HCT116 (cell line): ENCODE data around the gene SH3BP4. TPM values are rescaled to one million over a fixed set of nuclear protein-coding genes. Genes with fewer than 3 reads are reported as not detected.

Source experiments
- ATAC-seq: fragments of 200-7000 bp; cut with Tn5 transposase; 2 replicates; pipeline ENCODE4 v1.9.1; 2020; ENCODE audit warnings: mild to moderate bottlenecking, moderate library complexity
- BruUV-seq: library from RNA; stranded (reverse); fragments of 400-500 nt; replicated peaks from 2 replicates; lab custom pipeline; 2021; lab: Mats Ljungman, UMichigan
- CTCF ChIA-PET: fragments of 300-600 bp; sonication (Branson Sonifier 250); formaldehyde crosslinking; loops from one replicate; lab custom pipeline; 2021; ENCODE audit warnings: antibody characterized with exemption; lab: Charles Lee
- POLR2A ChIA-PET: fragments of 300-600, 350-600 bp; sonication (Branson Sonifier 250); formaldehyde crosslinking; loops from one replicate; lab custom pipeline; 2021; ENCODE audit warnings: antibody characterized with exemption; lab: Charles Lee
- RAD21 ChIA-PET, 2 experiments: fragments of 300-600 bp; sonication (Branson Sonifier 250); formaldehyde crosslinking; loops; one replicate each; lab custom pipeline; 2023; ENCODE audit warnings: low total read pairs in 2 of 2; ENCODE audit not compliant: uncharacterized antibody in 2 of 2, unreplicated experiment in 2 of 2, low non-redundant PET in 1 of 2; lab: Charles Lee
- DNase-seq: peaks from one replicate; pipeline ENCODE4 v3.0.0-alpha.2; 2010; ENCODE audit warnings: low read depth, low spot score
- H2AFZ ChIP-seq: fragments of 200-600 bp; shearing (Covaris generic), sonication (generic); 2 replicates; pipeline ENCODE4 v1.6.1; 2017; ENCODE audit warnings: low read depth, mixed run types, mixed read lengths, antibody characterized with exemption, low read length; ENCODE audit not compliant: poor library complexity, severe bottlenecking
- H3K27ac ChIP-seq: 2 replicates; pipeline ENCODE4 v1.5.1; 2012; ENCODE audit warnings: low read depth, low read length
- H3K27me3 ChIP-seq: fragments of 200-600 bp; sonication (generic); 2 replicates; pipeline ENCODE4 v1.6.1; 2016; ENCODE audit warnings: mixed run types, low read length, mixed read lengths; ENCODE audit not compliant: insufficient read depth
- H3K36me3 ChIP-seq, 2 experiments: fragments of 200-500 bp in 1 of 2; fragments of 200-600 bp in 1 of 2; sonication (Bioruptor generic) in 1 of 2; sonication (generic) in 1 of 2; 2 replicates each; pipeline versions ENCODE4 v1.5.1 to v1.6.1; 2014 to 2016; ENCODE audit warnings: low read length in 2 of 2, inconsistent platforms in 1 of 2, mixed read lengths in 1 of 2, mixed run types in 1 of 2; ENCODE audit not compliant: insufficient read depth in 2 of 2, control insufficient read depth in 1 of 2
- H3K4me1 ChIP-seq, 2 experiments: fragments of 200-600 bp in 1 of 2; sonication (generic) in 1 of 2; 2 replicates each; pipeline versions ENCODE4 v1.5.1 to v1.6.1; 2012 to 2017; ENCODE audit warnings: low read length in 2 of 2, inconsistent platforms in 1 of 2, mild to moderate bottlenecking in 1 of 2, mixed read lengths in 1 of 2, mixed run types in 1 of 2, moderate library complexity in 1 of 2; ENCODE audit not compliant: insufficient read depth in 2 of 2, control insufficient read depth in 1 of 2
- H3K4me2 ChIP-seq: fragments of 200-600 bp; sonication (generic); 2 replicates; pipeline ENCODE4 v1.6.1; 2017; ENCODE audit warnings: mixed run types, low read length, mixed read lengths
- H3K4me3 ChIP-seq, 2 experiments: fragments of 200-600 bp in 1 of 2; sonication (generic) in 1 of 2; replicated peaks in 1 of 2; 2 replicates each; pipeline ENCODE4 v1.5.1; 2011 to 2016; ENCODE audit warnings: low read length in 2 of 2, control low read depth in 1 of 2, low read depth in 1 of 2, mild to moderate bottlenecking in 1 of 2, mixed read lengths in 1 of 2, mixed run types in 1 of 2
- H3K79me2 ChIP-seq: fragments of 200-600 bp; sonication (generic); 2 replicates; pipeline ENCODE4 v1.6.1; 2017; ENCODE audit warnings: mild to moderate bottlenecking, mixed run types, low read length, moderate library complexity, mixed read lengths; ENCODE audit not compliant: insufficient read depth
- H3K9ac ChIP-seq: fragments of 200-600 bp; sonication (generic); 2 replicates; pipeline ENCODE4 v1.6.1; 2016; ENCODE audit warnings: low read length, mixed read lengths
- H3K9me2 ChIP-seq: fragments of 200-600 bp; sonication (generic), shearing (Covaris generic); 2 replicates; pipeline ENCODE4 v1.6.1; 2017; ENCODE audit warnings: mixed run types, mild to moderate bottlenecking, moderate library complexity; ENCODE audit not compliant: insufficient read depth
- H3K9me3 ChIP-seq, 2 experiments: fragments of 200-500 bp in 1 of 2; fragments of 200-600 bp in 1 of 2; sonication (Bioruptor generic) in 1 of 2; sonication (generic) in 1 of 2; 2 replicates each; pipeline ENCODE4 v1.6.1; 2014 to 2017; ENCODE audit warnings: low read length in 2 of 2, mixed read lengths in 2 of 2, inconsistent platforms in 1 of 2, low read depth in 1 of 2, mild to moderate bottlenecking in 1 of 2, mixed run types in 1 of 2, moderate library complexity in 1 of 2; ENCODE audit not compliant: control insufficient read depth in 1 of 2, insufficient read depth in 1 of 2
- H4K20me1 ChIP-seq: fragments of 200-600 bp; sonication (generic), shearing (Covaris generic); 2 replicates; pipeline ENCODE4 v1.6.1; 2017; ENCODE audit warnings: mixed run types, mild to moderate bottlenecking, moderate library complexity; ENCODE audit not compliant: insufficient read depth
- CBX3 ChIP-seq: IDR thresholded peaks from 2 replicates; pipeline ENCODE4 v1.6.1; 2012; ENCODE audit warnings: low read depth
- CEBPB ChIP-seq: IDR thresholded peaks from 2 replicates; pipeline ENCODE4 v1.6.1; 2012; ENCODE audit warnings: low read depth
- CTCF ChIP-seq, 3 experiments: fragments of 200-600 bp in 1 of 3; sonication (generic) in 1 of 3; IDR thresholded peaks in 2 of 3; conservative IDR thresholded peaks in 1 of 3; 2 replicates each; pipeline ENCODE4 v1.5.1; 2012 to 2017; ENCODE audit warnings: low read depth in 2 of 3, low read length in 2 of 3, antibody characterized with exemption in 1 of 3, borderline replicate concordance in 1 of 3, control low read depth in 1 of 3, mild to moderate bottlenecking in 1 of 3, mixed read lengths in 1 of 3, mixed run types in 1 of 3, moderate library complexity in 1 of 3; ENCODE audit not compliant: insufficient read depth in 1 of 3
- ELF1 ChIP-seq: IDR thresholded peaks from 2 replicates; pipeline ENCODE4 v1.6.1; 2012; ENCODE audit warnings: low read depth, borderline replicate concordance
- EZH2 ChIP-seq: fragments of 200-600 bp; sonication (generic); IDR thresholded peaks from 2 replicates; pipeline ENCODE4 v1.6.1; 2017; ENCODE audit warnings: antibody characterized with exemption, mixed run types
- EZH2phosphoT487 ChIP-seq: fragments of 200-600 bp; IDR thresholded peaks from 2 replicates; pipeline ENCODE4 v1.6.1; 2018; ENCODE audit warnings: antibody characterized with exemption, borderline replicate concordance
- FOSL1 ChIP-seq: IDR thresholded peaks from 2 replicates; pipeline ENCODE4 v1.6.1; 2012; ENCODE audit warnings: low read depth
- JUND ChIP-seq: IDR thresholded peaks from 2 replicates; pipeline ENCODE4 v1.6.1; 2012
- POLR2A ChIP-seq: IDR thresholded peaks from 2 replicates; pipeline ENCODE4 v1.7.0; 2011; ENCODE audit warnings: borderline replicate concordance; ENCODE audit not compliant: insufficient read depth, insufficient read length; ENCODE audit errors: extremely low read depth
- POLR2AphosphoS5 ChIP-seq: IDR thresholded peaks from 2 replicates; pipeline ENCODE4 v1.6.1; 2011; ENCODE audit warnings: mild to moderate bottlenecking, low read depth, low read length, moderate library complexity
- RAD21 ChIP-seq: IDR thresholded peaks from 2 replicates; pipeline ENCODE4 v1.6.1; 2012; ENCODE audit warnings: low read depth, mild to moderate bottlenecking
- SP1 ChIP-seq: IDR thresholded peaks from 2 replicates; pipeline ENCODE4 v1.6.1; 2012; ENCODE audit warnings: low read depth
- SRF ChIP-seq: IDR thresholded peaks from 2 replicates; pipeline ENCODE4 v1.6.1; 2012; ENCODE audit warnings: low read depth
- TCF7L2 ChIP-seq: IDR thresholded peaks from 2 replicates; pipeline ENCODE4 v1.7.0; 2011; ENCODE audit warnings: borderline replicate concordance, inconsistent platforms; ENCODE audit not compliant: insufficient read depth, insufficient read length; ENCODE audit errors: extremely low read depth
- YY1 ChIP-seq: IDR thresholded peaks from 2 replicates; pipeline ENCODE4 v1.6.1; 2011; ENCODE audit warnings: low read length, low read depth, moderate library complexity, mild to moderate bottlenecking; ENCODE audit not compliant: insufficient replicate concordance; ENCODE audit errors: extremely low read depth
- intact Hi-C: fragments of 100-400 bp; cut with micrococcal nuclease; formaldehyde crosslinking; loops from 2 replicates; pipeline ENCODE4 v1.10.0; 2022
- total RNA-seq: library from RNA; stranded (reverse); gene quantifications from one replicate; pipeline ENCODE4 v1.2.1, GENCODE V29; 2021; ENCODE audit not compliant: unreplicated experiment
- TF ChIP-seq, protein P1 (sequence below): IDR thresholded peaks from 2 replicates; pipeline ENCODE4 v1.6.1; 2012

SH3BP4 gene
- total RNA-seq, 1 experiment from 2014 or later, result 32.9 TPM

DNA sequence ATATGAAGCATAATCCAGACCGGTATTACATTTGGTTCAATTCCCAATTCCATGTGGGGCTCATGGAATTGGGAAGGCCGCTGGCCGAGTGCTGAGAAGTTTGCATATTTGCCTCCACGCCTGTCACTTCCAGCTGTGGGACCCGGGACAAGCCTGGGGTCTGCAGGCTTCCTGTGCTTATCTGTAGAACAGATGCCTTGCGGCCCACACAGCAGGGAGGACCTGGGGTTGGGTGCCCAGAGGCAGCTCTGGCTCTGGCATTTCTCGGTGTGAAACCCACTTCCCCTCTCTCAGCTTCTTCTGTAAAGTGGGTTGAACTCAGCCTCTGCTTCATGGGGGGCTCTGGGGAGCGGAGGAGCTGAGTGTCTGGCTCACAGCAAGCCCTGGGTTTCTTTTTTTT lies 97.9 kb downstream of the SH3BP4 start (continued):
- TF ChIP-seq CTCF (IDR thresholded peaks at IDR 0.05 in 2 of 3, conservative IDR thresholded peaks at IDR 0.05 in 1 of 3; ENCODE audit: borderline replicate concordance in 1 of 3, insufficient read depth in 1 of 3, low read depth in 2 of 3, low read length in 2 of 3) (no peak), JUND (no peak)

DNA sequence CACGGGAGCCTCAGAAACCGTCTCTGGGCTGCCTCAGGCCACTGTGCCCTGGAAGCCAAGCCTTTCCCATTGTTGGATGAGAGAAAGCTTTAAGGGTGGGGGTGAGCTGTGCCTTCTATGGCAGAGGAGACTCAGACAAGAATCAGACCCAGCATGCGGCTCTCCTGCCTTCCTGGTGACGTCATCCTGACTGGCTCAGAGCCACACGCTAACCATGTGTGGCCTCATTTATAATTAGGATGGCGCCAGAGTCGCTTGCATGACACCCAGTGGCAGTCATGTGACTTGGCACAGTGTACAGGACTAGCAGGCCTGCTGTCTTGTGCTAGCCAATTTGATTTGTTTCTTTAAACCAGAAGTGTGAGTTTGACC lies 99.1 kb downstream of the SH3BP4 start:
- DNase-seq (peak; percentile 82), ATAC-seq (peak; percentile 80)
- Histone ChIP-seq H3K9me2 (no peaks in the 10 kb centered on the region), H2AFZ (no peak overlapping the region), H3K27ac (peak overlapping the region; percentile 28; the same call in 1 of the 2 replicates), H3K79me2 (peaks cover 8% of the 10 kb centered on the region; the same call in 1 of the 2 replicates), H3K9ac (peak overlapping the region; percentile 46), H3K9me3 (no peaks in the 10 kb centered on the region), H3K4me1 (peaks cover 35 to 52% of the 10 kb centered on the region in 2 experiments), H3K4me3 (no peak overlapping the region), H3K27me3 (no peaks in the 10 kb centered on the region), H3K4me2 (peak overlapping the region; percentile 60), H3K36me3 (peaks cover 0 to 6% of the 10 kb centered on the region in 2 experiments; a peak in 1 of 4 replicates)
- ChIA-PET CTCF (interaction anchor here (1.8 to 3.1 kb wide), 2 partner anchors 169 to 503 kb away, joined by 4 to 11 read pairs; no protein-coding TSS in a partner anchor), RAD21 (interaction anchor here (0.7 kb wide), 2 partner anchors 25 to 377 kb away, joined by 3 to 8 read pairs; no protein-coding TSS in a partner anchor), POLR2A (no interaction called here)
- intact Hi-C loops, result loop anchor here (5.0 to 10.0 kb wide), 2 partner anchors 84 to 296 kb away; no protein-coding TSS in a partner anchor
- BruUV-seq, result no TSS peak
- TF ChIP-seq, protein P1, sequence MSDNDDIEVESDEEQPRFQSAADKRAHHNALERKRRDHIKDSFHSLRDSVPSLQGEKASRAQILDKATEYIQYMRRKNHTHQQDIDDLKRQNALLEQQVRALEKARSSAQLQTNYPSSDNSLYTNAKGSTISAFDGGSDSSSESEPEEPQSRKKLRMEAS, result peak; percentile 96
- TF ChIP-seq FOSL1 (peak; percentile 49; the same call in 1 of the 2 replicates), TCF7L2 (peak; percentile 36), RAD21 (peak; percentile 79), SRF (peak; percentile 75), YY1 (peak; percentile 46), ELF1 (no peak), SP1 (0 out of 2 replicates have a peak, but pooled peaks have one; percentile 34), POLR2AphosphoS5 (peak; percentile 51), CTCF (IDR thresholded peaks at IDR 0.05 in 2 of 3, conservative IDR thresholded peaks at IDR 0.05 in 1 of 3; ENCODE audit: borderline replicate concordance in 1 of 3, insufficient read depth in 1 of 3, low read depth in 2 of 3, low read length in 2 of 3) (peak in 2 of 3 experiments; percentile 17; a peak in 1 of 6 replicates), CEBPB (no peak), POLR2A (no peak), EZH2 (no peak), EZH2phosphoT487 (no peak), CBX3 (peak; percentile 86), JUND (peak; percentile 66)
- TF ChIP-seq, all 23 proteins: peak for 11
- no peaks in the 10 kb centered on the region for H4K20me1 ChIP-seq
